GM19395 (cell line): ENCODE results near the gene NACA.
A peak's percentile ranks its signal among the peaks of the same experiment; 100 is the strongest.

Experiments
- ATAC-seq: cut with Tn5 transposase; IDR thresholded peaks from one replicate; pipeline ENCODE4 v1.9.1; 2021; ENCODE audit warnings: mild to moderate bottlenecking, moderate library complexity; ENCODE audit not compliant: unreplicated experiment

The NACA gene

GRCh38 chr12:56694161-56694560 is 30.9 kb downstream of the NACA start:
- no peak for ATAC-seq

- ATAC-seq, result no peak
These were observed 36.3 kb downstream of the NACA start for GRCh38 chr12:56688846-56689109.

GRCh38 chr12:56688129-56688845 is 36.8 kb downstream of the NACA start, which contains the start of gene PTGES3:
PTGES3 (minus strand) TSS chr12:56688284; CDS start chr12:56687999, 285 bp downstream.
- ATAC-seq, result peak; percentile 69

- ATAC-seq, result peak; percentile 16
These were observed 37.6 kb downstream of the NACA start for GRCh38 chr12:56687223-56688128.

GRCh38 chr12:56684745-56685359 is 40.2 kb downstream of the NACA start:
- ATAC-seq, result no peak

- ATAC-seq, result no peak
These were observed 42.8 kb downstream of the NACA start for GRCh38 chr12:56682323-56682722.

GRCh38 chr12:56679883-56680575 is 45.1 kb downstream of the NACA start:
- ATAC-seq, result no peak

GRCh38 chr12:56678852-56679251 is 46.2 kb downstream of the NACA start:
- no peak for ATAC-seq

GRCh38 chr12:56677680-56678079 is 47.4 kb downstream of the NACA start:
- ATAC-seq, result no peak

GRCh38 chr12:56676851-56677580 is 48.1 kb downstream of the NACA start:
- ATAC-seq, result no peak

GRCh38 chr12:56671608-56672007 is 53.5 kb downstream of the NACA start:
- ATAC-seq, result no peak

GRCh38 chr12:56670836-56671235 is 54.3 kb downstream of the NACA start:
- ATAC-seq, result no peak

- ATAC-seq, result no peak
These were observed 57.0 kb downstream of the NACA start for GRCh38 chr12:56668197-56668457.
